ENCODE data around the gene LY6G6D.

LY6G6D gene

DNA sequence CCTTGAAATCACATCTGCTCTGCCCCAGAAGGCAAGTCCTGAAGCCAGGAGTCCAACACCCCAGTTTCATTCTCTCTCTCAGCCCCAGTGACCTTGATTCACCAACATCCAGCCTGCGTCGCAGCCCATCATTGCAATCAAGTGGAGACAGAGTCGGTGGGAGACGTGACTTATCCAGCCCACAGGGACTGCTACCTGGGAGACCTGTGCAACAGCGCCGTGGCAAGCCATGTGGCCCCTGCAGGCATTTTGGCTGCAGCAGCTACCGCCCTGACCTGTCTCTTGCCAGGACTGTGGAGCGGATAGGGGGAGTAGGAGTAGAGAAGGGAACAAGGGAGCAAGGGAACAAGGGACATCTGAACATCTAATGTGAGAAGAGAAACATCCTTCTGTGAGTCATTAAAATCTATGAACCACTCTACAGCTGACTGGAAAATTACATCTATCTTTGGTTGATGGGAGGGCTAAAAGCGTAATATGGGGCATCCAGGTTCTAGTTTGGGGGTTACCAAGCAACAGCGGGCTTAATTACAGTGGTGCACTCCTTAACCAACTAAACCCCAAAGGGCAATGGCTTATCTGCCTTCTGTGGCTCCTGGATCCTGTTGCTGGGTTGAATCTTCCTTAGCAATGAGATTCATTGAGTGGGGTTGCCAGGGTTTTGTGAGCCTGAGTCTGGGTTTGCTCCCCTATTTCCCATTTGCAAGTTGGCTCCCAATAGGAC is 2.5 kb downstream of the LY6G6D start:
- FAIRE-seq, result peak; percentile 4
- no peak for DNase-seq (ENCODE audit: insufficient read length, low spot score)

DNA sequence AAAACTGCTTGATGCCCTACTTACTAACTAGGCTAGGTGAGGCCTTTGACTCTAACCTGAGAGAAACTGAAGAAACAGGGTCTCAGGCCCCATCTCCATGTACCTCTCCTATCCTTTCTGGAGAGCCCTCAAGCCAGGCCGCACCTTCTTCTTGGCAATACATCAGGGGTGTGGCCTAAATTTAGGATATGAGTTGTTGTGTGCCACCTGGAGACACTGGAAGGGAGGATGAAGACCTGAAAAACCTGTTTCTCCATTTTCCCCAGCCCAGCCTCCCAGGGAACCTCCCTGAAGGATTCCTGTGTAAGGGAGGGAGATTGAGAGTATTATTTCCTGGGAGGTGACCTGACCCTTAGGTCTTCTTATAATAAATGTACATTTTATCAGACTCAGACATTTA is 3.1 kb downstream of the LY6G6D start:
- no peak for FAIRE-seq

DNA sequence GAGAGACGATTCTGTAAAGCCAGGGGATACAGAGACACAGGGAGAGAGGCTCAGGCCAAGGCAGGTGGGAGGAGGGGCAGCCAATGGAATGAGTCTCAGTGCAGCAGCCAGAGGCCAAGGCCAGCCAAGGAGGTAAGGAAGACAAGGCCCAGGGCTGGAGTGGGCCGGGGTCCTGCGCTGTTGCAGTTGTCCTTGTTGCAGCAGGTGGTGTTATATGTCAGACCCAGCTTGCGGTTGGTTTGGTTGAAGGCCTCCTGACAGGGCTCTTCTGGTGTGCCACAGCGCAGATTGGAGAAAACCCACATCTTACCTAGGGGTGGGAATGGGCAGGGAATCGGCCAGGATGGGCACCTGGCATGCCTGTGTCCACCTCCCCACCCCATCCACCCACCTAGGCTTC is 3.9 kb downstream of the LY6G6D start:
- no peak for FAIRE-seq
- DNase-seq (ENCODE audit: insufficient read length, low spot score), result no peak

More for the DNA sequence above, 3.1 kb downstream of the LY6G6D start:
- DNase-seq (ENCODE audit: insufficient read length, low spot score), result no peak

DNA sequence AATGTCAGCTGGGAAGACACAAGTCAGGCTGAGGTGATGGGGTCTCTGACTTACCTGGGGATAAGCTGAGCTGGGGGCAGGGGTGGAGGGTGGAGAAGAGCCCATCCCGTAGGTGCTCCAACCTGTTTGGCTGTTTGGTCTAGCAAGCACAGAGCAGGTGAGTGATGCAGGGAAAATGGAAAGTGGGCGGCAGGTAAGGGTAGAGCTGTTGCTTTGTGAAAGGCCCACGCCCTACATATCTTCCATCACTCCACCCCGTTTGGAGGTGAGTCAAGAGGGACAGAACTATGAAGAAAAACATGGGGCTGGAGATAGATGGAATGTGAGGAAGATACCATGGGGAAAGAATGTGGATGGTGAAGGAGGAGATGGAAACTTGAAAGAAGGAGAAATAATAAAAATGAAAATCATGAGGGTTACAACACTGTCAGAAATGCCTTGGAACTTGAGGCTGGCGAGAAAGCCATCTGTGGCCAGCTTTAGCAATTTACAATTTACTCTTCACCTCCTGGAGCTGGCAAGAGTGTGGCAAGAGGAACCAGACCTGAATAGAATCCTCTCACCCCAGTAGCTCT is 5.1 kb downstream of the LY6G6D start:
- DNase-seq (ENCODE audit: insufficient read length, low spot score), result no peak
- FAIRE-seq, result no peak

DNA sequence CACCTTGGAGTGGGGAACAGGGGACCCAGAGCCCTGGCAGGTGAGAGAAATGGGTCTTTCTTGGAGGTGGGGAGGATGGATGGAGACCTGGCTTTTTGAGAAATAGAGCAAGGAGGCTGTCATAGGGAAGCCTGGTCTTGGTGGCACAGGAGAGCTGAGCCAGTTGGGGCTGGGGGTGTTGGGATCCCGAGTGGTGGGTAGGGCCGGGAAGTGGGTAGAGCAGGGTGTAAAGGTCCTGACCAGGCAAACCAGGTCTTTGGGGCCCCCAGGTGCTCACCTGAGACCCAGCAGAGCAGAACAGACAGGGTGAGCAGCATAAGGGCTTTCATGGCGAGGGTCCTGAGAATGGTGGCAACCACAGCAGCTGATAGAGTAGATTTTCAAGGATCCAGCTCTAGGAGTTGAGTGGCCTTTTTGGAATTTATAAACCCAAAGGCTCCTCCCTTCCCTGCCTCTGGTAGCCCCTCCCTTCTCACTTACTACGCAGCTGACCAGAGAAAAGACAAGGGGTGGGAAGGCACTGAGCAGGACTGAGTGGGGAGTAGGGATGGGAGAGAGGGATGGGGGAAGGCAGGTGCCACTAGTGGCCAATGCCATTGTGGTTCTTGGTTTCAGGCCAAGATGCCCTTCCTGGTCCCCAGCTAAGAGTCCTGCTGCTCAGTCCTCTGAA is 6.3 kb downstream of the LY6G6D start, which contains the start of gene LY6G6C:
Gene LY6G6C, minus strand, starts transcription at position 396 of the 670 bp plus-strand sequence. Its CDS starts 67 bp downstream, at position 329.
- no peak for DNase-seq (ENCODE audit: insufficient read length, low spot score)
- FAIRE-seq, result no peak

DNA sequence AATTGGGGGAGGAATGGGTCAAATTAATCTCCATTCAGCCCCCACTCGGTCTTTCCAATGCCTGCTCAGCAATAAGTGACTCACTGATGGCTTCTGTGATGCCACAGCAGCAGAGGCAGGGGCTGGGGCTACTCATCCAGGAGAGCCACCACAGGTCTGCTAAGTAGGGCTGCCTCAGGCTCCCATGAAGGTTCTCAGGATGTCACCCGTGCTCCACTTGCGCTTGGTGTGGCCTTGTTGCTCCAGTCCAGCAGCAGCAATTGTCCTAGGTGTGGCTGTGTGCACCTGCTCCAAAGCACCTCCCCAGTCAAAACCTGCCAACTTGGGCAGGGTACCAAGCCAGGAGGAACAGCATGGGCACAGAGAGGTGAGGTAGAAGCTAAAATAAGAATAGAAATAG is 7.0 kb downstream of the LY6G6D start:
- FAIRE-seq, result no peak

DNA sequence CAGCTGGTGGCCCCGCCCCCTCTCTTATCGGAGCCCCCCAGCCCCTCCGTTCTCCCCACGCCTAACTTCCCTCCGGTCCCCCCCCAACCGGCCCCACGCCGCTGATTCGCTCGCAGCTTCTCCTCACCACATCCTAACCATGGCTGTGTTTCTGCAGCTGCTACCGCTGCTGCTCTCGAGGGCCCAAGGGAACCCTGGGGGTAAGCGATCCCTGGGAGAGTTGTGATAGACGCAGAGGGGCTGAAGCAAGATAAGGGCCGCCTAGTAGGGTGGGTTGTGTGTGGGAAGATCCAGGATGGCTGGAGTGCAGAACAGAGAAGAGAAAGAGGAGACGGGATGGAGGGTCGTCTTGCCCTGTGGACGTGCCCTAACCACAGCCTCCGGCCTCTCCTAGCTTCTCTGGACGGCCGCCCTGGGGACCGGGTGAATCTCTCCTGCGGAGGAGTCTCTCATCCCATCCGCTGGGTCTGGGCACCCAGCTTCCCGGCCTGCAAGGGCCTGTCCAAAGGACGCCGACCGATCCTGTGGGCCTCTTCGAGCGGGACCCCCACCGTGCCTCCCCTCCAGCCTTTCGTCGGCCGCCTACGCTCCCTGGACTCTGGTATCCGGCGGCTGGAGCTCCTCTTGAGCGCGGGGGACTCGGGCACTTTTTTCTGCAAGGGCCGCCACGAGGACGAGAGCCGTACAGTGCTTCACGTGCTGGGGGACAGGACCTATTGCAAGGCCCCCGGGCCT is 8.3 kb downstream of the LY6G6D start, which contains the start of gene MPIG6B:
Gene MPIG6B, plus strand, starts transcription at position 129 of the 735 bp plus-strand sequence. Its CDS starts 11 bp downstream, at position 140.
- FAIRE-seq (no peak), DNase-seq (ENCODE audit: insufficient read length, low spot score) (no peak)

More for the DNA sequence above, 7.0 kb downstream of the LY6G6D start:
- no peak for DNase-seq (ENCODE audit: insufficient read length, low spot score)

DNA sequence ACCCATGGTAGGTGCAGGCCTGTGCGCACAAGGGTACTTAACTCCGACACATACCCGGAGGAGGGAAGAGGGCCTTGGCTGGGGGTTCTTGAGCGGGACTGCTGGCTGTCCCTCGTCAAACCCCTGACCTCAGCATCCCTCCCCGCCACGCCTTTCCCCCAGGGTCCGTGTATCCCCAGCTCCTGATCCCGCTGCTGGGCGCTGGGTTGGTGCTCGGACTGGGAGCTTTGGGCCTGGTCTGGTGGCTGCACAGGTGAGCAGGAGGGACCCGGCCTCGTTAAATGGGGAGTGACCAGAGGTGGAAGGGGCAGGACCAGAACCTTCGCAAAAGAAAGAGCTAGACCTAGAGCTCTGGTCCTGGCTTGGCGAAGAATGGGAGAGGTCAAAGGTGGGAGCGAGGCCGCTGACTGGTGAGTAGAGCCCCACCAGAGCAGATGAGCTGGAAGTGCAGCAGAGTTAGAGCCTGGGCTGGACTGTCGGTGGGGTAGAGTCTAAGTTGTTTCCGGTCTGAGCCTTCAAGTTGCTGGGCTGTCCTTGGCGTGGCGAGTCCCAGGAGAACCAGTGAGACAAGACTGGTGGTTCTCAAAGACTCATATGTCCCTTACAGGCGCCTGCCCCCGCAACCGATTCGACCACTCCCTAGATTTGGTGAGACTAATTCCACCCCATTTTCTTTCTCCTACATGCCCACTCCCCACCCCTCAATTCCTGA is 9.0 kb downstream of the LY6G6D start:
- FAIRE-seq (no peak), DNase-seq (ENCODE audit: insufficient read length, low spot score) (no peak)

DNA sequence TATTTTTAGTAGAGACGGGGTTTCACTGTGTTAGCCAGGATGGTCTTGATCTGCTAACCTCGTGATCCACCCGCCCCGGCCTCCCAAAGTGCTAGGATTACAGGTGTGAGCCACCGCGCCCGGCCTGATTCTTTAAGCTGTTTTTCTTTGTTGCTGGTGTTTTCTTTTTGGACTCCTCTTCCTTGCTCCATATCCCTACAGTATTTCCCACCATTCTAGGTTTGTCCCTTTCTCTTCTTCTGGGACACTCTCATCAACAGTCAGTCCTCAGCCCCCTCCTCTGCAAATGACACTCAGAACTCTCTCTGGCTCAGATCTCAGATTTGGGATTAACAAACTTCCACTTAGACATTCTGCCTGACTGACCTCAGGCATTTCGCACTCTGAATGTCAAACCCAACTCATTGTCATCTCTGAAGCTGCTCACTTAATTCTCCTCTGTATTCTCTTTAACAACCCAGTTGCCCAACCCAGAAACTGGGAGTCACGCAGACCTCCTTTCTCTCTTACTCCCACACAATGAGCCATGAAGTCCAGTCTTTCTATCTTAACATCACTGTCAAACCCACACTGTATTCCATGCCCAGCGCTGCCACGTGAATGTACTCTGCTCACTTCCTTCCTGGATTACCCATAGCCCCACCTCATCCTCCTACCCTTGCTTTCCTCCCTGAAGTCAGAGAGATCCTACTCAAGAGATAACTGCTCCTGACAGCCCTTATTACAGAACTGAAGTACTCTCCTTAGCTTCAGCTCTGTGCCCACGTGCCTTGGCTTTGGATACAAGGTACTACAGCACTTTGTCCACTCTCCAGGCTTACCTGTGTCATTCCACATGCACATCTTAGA is 10.6 kb downstream of the LY6G6D start:
- DNase-seq (ENCODE audit: insufficient read length, low spot score), result no peak
- FAIRE-seq, result no peak

DNA sequence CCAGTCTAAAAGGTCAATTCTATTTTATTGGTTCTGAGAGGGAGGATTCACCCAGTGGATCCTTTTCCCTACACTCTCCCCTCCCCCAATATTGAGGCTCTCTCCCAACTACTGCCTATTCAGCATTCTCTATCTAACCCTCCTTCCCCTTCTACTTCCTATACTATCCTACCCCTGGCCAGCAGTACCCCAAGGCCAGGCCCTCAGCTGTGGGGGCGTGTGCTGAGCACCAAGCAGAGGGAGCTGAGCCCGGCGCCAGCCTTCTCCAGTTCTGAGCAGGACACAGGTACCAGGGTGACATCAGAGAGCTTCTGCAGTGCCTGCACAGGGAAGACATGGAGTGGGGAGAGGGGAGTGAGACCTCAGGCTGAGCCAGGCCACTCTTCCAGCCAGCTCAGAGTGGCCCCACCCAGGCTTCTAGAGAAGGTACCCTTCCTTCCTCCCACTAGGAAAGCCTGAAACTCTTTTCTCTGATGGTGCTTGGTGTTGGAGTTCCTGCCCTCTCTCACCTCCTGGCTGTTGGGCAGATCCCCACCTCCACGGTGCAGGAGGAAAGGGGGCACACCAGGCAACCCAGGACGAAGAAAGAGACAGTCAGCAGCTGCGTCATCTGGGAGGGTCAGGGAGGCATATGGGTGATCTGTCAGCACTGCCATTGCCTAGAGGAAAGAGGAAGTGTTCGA is 12.0 kb downstream of the LY6G6D start:
- no peak for DNase-seq (ENCODE audit: insufficient read length, low spot score)
- FAIRE-seq, result no peak

DNA sequence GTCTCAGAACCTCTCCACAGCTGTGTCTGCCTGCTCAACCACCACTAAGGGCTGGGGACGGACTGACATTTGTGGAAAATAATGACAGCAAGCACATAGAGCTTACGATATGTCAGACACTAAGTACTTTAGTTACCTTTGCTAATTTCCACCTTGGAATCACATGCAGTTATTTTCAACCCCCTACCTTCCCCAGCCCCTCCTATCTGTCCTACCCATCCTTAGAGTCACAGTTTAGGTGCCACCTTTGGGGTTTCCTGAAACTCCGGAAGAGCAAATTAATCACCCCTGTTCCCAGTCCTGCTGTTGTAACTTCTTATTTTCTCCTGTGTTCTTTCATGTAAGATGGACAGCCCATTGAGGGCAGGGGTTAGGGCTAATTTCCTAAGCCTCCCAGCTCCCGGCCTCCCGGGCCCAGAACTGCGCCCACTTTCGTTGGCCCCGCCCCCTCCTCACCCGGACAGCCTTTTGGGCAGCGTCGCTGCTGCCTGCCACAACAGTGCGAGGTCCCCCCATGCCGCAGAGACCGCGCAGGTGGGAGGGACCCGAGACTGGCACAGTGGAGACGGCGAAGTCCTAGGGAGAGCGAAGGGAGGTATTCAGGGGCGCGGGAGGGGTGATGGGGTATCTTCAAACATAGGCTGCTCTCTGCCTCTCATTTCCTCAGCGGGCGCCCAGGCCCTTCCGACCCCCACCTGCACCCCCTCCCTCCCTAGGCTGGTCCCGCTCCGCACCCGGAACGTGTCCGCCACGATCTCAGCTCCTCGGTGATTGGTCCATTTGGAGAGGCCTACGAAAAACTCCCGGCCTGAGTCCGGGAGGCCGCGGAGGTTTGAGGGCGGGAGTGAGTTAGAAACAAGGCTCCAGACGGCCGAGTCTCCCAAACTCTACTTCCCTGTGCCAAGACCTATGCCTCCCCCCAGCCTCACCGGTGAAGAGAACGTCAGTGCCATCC is 12.8 kb downstream of the LY6G6D start:
- FAIRE-seq (no peak), DNase-seq (ENCODE audit: insufficient read length, low spot score) (no peak)

DNA sequence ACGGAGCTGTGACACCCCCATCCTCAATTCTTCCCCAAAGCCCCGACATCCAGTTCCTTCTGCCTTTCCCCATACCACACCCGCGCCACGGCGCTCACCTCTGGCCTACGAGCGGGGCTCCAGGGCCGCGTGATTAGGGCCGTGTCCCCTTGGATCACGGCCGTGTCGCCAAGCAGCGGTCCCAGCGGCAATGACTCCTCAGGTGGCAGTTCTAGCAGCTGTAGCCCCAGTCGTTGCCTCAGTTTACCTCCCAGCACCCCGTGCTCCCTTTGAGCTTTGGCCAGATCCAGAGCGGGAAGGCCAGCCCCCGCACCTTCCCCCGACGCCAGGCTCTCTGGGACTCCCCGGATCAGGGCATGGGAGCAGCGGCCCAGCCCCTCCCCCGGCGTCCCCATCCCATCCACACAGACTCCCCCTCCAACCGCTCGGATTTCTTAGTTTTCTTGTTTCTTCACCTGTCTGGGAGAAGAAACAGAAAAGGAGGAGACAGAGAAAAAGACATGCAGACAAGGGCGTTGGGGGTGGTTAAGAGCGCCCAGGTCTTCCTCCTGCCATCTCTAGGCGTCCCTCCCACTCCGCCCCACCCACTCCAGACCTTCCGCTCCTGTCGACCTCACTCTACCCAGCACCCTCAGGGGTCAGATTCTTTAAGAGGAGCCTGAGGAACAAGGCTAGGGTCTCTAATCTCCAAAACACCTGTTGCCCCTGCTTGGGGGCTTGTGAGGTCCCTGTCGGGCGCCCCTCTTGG is 13.8 kb downstream of the LY6G6D start, which contains the start of gene DDAH2:
Gene DDAH2, minus strand, starts transcription at position 533 of the 748 bp plus-strand sequence. Its CDS starts 138 bp downstream, at position 395.
- DNase-seq (ENCODE audit: insufficient read length, low spot score) (no peak), FAIRE-seq (no peak)

DNA sequence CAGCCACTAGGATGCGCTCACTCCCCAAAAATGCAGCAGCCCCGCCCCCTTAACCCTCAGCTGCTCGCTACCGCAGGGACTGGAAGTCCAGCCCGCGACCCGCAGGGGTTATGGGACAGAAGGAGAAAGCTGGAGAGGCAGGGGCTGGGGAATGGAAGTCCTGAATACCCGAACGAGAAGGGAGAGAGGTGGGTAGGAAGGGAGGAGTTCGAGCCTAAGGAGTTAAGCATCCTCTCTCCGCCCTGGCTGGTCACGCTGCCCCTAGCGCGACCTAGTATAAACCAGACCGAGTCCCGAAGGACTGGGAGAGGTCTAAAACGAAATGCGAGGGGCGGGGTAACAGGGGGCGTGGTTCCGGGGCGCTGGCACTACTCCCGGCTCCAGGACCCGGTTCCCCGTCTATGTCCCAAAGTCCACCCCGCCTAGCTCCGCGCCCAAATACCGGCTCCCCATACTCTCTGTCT is 14.4 kb downstream of the LY6G6D start:
- DNase-seq (ENCODE audit: insufficient read length, low spot score) (peak; percentile 87), FAIRE-seq (no peak)

DNA sequence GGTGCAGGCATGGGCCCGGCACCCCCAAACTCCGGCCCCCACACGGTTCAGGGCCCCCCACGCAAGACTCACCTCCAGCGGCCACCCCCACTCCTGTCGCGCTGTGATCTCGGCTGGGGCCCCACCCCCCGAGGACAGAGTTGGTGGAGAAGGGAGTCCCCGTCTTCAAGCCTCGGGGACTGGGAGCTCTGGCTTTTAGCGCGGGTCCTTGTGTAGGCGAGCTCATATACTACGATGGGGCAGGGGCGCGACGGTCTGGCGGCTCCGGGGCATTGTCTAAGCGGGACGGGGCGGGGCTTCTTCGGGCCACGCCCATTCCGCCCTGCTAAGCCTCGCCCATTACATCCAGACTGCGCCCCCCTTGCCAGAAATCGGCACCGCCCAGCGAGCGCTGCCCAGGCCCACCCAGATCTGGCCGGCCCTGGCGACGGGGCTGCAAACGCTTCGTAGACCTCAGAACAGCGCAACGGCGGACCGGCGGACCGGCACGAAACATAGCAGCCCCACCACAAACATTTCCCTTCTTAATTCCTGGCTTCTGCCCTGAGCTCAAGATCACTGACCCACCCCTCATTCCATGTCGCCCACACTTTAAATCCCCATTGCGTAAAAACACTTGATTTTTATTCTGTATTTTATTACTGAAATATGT is 15.0 kb downstream of the LY6G6D start:
- peak; percentile 85 for DNase-seq (ENCODE audit: insufficient read length, low spot score)
- peak; percentile 88 for FAIRE-seq

DNA sequence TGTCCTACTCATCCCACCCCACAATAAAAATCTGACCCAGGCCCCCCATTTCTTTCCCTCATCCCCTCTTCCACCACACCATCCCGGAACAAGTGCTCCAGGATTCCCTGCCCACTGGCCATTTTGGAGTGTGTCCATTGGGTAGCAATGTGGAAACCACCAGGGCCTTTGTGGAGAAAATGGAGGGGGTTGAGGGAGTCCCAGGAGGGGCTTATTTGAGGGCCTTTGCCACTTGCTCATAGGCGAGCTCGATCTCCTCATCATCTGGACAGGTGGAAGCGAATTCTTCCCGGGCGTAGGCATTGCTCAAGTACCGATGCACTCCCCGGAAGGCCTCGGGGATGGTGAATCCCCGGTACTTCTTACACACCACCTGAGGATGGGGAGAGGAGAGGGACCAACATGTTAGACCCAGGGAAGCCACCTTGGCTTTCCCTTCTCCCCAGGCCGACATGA is 15.5 kb downstream of the LY6G6D start:
- DNase-seq (ENCODE audit: insufficient read length, low spot score), result no peak
- FAIRE-seq, result no peak

DNA sequence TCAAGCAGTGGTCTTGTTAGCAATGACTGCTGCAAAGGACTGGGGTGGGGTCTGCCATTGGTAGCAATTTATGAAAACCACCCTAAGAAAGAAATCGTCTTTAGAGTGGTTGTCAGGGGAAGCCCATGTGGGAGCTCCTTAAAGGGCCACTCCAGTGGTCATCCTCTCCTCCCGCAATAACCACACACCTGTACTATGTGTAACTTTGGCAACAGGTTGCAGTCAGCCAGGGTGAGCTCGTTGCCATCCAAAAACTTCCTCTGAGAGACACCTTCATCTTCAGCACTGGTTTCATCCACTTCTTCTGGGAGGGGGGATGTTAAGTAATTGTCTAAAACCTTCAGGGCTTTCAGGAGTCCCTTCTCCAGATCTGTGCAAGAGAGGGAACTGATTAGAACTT is 16.9 kb downstream of the LY6G6D start:
- FAIRE-seq (no peak), DNase-seq (ENCODE audit: insufficient read length, low spot score) (no peak)

Data from HTR-8/SVneo (cell line).